ACHN (cell line): ENCODE data around the gene ZMIZ2.
"Not testable (repeated sequence)": the region's sequence is repeated elsewhere in the genome, so short reads cannot be mapped to it uniquely, and the experiment has no call there.

ENCODE experiments used
- DNase-seq: peaks from one replicate; pipeline ENCODE4 v3.0.0-alpha.2; 2015
- in situ Hi-C: cut with HindIII; loops from 2 replicates; pipeline ENCODE4 v1.10.0; 2017; ENCODE audit warnings: low sequenced_read_pairs, low pct_ligation_motif_present, low pct_unique_long_range_greater_than_20kb

ZMIZ2 gene

GRCh38 chr7:44726250-44726649 is 22.4 kb upstream of the ZMIZ2 start:
- in situ Hi-C loops, DNase-seq: not testable (repeated sequence)

- peak; percentile 37 for DNase-seq
- in situ Hi-C loops = no loop called here
Observed at GRCh38 chr7:44727158-44727936, 21.3 kb upstream of the ZMIZ2 start.

DNA sequence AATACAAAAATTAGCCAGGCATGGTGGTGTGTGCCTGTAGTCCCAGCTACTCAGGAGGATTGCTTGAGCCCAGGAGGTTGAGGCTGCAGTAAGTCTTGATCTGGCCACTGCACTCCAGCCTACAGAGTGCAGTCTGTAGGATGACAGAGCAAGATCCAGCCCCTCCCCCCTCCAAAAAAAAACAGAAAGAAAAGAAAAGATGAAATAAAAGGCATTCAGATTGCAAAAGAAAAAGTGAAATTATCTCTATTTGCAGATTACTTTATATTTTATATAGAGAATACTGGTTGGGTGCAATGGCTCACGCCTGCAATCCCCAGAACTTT is 20.7 kb upstream of the ZMIZ2 start:
- in situ Hi-C loops = no loop called here
- no peak for DNase-seq

DNA sequence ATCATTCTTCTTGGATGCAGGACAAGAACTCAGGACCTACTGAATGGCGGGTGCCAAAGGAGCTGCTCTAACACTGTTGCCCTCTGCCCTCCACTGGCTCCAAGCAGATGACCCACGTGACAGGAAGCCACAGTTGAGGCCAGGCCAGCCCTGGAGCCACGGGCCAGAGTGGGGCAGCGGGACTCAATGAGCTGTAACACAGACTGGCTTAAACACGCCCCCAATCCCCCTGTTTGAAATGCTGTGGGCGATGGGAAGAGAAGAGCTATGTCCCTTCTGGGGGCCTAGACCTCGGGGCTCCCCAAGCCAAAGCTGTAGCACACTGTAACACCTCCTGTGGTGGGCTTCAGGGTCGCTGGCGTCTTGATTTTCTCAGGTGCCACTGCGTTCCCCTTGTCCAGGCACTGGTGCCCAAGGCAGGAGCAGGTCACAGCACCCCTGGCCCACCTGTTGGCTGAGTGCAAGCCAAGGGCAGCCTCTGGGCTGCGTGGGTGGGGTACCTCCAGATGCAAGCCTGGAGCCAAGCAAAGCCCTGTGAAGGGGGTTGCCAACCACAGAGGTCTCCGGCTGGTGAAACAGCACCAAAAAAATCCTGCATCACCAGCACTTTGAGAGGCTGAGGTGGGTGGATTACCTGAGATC is 18.6 kb upstream of the ZMIZ2 start:
- DNase-seq = no peak
- in situ Hi-C loops = no loop called here

- in situ Hi-C loops, DNase-seq: not testable (repeated sequence)
Observed at GRCh38 chr7:44732971-44733370, 15.7 kb upstream of the ZMIZ2 start.

DNA sequence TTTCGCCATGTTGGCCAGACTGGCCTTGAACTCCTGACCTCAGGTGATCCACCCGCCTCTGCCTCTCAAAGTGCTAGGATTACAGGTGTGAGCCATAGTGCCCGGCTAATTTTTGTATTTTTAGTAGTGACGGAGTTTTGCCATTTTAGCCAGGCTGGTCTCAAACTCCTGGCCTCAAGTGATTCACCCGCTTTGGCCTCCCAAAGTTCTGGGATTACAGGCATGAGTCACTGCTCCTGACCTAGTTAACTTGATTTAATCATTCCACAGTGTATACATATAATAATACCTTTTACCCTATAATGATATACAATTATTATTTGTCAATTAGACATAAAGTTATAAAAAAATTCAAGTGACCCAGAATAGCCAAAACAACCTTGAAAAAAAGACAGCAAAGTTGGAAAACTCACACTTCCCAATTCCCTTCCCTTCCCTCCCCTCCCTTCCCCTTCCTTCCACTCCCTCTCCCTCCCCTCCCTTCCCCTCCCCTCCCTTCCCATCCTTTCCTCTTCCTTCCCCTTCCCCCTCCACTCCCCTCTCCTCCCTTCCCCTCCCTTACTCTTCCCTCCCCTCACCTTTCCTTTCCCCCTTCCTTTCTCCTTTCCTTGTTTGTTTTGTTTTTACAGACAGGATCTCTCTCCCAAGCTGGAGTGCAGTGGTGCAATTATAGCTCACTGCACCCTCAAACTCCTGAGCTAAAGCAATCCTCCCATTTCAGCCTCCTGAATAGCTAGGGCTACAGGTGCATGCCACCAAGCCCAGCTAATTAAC is 14.8 kb upstream of the ZMIZ2 start:
- in situ Hi-C loops = no loop called here
- DNase-seq = peak; percentile 56

DNA sequence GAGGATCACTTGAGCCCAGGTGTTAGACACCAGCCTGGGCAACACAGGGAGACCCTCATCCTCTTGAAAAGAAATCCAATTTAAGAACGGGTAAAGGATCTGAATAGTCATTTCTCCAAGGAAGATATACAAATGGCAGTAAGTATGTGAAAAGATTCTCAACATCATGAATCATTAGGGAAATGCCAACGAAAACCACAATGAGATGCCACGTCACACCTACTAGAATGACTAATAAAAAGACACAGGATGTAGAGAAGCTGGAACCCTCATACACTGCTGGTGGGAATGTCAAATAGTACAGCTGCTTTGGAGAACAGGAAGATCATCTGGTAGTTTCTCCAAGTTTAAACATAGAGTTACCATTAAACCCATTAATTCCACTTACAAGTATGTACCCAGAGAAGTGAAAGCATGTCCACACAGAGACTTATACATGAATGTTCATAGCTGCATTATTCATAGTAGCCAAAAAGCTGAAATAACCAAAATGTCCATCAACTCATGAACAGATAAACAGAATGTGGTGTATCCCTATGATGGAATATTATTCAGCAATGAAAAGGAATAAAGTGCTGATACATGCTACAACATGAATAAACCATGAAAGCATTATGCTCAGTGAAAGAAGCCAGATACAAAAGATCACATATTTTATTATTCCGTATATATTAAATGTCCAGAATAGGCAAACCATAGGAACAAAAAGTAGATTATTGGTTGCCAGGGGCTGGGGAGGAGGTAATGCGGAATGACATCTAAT is 13.1 kb upstream of the ZMIZ2 start:
- DNase-seq = peak; percentile 98
- in situ Hi-C loops = no loop called here

GRCh38 chr7:44736896-44737295 is 11.8 kb upstream of the ZMIZ2 start:
- in situ Hi-C loops = no loop called here
- DNase-seq = no peak

DNA sequence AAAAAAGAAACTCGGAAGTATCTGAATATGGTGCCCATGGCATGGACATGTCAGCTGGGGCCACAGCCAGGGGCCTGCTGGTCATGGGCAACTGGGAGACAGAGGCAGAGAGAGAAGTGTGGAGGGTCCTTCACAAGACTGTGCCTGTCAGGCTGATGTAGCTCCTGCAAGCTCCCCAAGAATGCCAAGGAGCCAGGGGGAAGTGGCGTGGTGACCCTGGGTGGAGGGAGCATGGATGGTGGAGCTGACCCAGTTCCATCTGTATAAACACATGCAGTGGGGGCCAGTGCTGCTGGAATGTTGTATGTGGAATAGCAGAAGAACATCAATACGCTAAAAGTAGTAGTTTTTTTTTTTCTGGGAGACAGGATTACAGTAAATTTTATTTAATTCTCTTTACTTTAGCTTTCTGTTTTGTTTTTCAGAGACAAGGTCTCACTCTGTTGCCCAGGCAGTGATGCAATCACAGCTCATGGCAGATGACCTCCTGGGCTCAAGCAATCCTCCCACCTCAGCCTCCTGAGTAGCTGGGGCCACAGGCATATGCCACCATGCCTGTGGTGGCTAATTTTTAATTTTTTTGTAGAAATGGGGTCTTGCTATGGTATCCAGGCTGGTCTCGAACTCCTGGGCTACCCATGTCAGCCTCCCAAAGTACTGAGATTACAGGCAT is 10.5 kb upstream of the ZMIZ2 start:
- in situ Hi-C loops = no loop called here
- no peak for DNase-seq

DNA sequence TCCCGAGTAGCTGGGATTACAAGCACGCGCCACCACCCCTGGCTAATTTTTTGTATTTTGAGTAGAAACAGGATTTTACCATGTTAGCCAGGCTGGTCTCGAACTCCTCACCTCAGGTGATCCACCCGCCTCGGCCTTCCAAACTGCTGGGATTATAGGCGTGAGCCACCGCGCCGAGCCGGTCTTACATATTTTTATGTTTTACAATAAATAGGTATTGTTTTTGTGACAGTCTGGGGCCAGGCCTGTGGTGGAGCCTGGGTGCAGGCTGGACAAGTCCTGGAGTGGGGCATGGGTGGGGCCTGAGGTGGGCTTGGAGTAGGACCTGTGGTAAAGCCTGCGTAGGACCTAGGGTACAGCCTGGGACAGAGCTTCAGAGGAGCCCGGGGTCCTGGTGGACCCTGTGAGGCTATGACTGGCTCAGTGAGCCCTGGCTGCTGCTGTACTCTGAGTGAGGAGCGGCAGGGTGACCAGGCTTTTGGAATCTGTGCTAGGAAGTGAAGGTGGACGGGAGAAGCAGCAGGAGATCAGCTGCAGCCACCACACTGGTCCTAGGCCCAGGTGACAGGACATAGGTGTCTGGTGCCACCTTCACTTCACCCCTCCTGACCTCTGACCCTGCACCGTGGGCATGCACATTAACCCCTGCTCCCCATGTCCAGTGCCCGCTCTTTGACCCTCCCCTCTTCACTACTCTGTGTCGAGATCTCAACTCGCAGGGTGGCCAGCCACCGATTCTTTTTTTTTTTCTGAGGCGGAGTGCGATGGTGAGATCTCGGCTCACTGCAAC is 9.6 kb upstream of the ZMIZ2 start:
- DNase-seq = no peak
- in situ Hi-C loops = no loop called here

GRCh38 chr7:44740055-44740454 is 8.6 kb upstream of the ZMIZ2 start:
- in situ Hi-C loops = no loop called here
- DNase-seq = no peak

GRCh38 chr7:44743750-44744149 is 4.9 kb upstream of the ZMIZ2 start:
- no peak for DNase-seq
- in situ Hi-C loops = no loop called here

DNA sequence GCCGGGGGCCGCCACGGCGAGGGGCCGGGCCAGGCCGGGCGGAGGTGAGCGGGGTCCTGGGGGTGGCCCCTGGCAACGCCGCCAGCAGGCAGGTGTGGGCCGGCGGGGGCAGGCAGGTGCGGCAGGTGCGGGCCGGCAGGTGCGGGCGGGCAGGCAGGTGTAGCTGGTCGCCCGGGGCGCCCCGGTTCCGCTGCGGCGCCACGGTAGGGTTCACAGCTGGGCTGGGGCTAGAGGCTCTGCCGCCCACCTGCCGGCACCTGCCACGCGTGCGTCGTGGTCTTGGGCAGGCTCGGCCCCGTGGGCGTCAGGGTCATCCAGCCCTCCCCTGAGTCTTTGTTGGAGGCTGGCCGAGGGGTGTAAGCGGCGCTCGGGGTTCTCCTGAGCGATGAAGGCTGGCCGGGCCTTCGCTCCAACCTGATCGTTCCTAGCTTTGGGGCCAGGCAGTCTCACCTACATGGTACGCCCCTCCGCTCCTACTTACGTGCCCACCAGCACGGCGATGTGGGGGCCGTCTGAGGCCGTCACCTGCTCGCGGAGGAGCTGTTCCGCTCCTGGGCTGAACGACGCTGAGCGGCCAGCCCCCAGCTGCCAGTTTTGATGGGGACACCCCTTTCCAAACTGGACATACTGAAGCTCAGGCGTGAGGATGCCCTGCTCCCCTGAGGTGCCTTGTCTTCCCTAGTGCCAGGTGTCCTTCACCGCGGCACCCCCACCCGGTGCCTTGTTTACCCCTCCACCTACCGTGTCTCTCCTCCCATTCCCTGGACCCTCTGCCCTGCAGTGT is 493 bp downstream of the ZMIZ2 start:
- peak; percentile 27 for DNase-seq
- in situ Hi-C loops = no loop called here

GRCh38 chr7:44749992-44750391 is 1.3 kb downstream of the ZMIZ2 start:
- in situ Hi-C loops = no loop called here

GRCh38 chr7:44750424-44750823 is 1.8 kb downstream of the ZMIZ2 start:
- in situ Hi-C loops = no loop called here
- no peak for DNase-seq

More at GRCh38 chr7:44749992-44750391, 1.3 kb downstream of the ZMIZ2 start:
- no peak for DNase-seq

DNA sequence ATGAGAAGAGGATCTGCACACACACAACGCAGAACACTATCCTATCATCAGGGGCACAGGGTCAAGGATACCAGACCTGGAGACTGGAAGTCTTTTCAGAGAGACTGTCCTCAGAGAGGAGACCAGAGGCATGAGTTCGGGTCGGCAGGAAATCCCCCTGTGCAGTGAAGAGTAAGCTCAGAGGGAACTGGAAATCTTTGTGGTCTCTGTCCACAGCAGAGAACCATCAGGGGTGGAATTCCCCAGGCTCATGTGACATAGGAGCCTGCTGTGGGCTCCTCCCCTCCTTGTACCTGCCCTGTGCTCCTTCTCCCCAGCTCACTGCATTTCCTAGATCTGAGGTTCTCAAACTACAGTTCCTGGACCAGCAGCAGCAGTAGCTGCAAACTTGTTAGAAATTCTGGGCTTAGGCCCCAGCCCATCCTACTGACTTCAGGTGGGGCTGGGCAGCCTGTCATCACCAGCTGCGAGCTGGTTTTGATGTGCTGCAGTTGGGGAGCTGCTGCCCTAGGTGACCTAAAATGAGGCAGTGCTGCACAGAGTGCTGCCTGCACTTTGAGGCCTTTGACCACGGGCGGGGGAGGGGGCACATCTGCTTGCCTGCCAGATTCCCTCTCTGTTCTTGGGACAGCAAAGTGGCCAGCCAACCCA is 2.4 kb downstream of the ZMIZ2 start:
- DNase-seq = peak; percentile 34
- in situ Hi-C loops = no loop called here

GRCh38 chr7:44752822-44753221 is 4.2 kb downstream of the ZMIZ2 start:
- in situ Hi-C loops = no loop called here

More at GRCh38 chr7:44752822-44753221, 4.2 kb downstream of the ZMIZ2 start:
- DNase-seq = no peak
